ENCODE data around the gene SYDE2. TPM values are rescaled to one million over a fixed set of nuclear protein-coding genes. Genes with fewer than 3 reads are reported as not detected.

SYDE2 gene
- total RNA-seq, 6 donors from 2014 or later = 14.3 to 38.5 (median 23.2) TPM

- 57 to 71% methylated on average over 5 of the region's 5 CpGs for WGBS, 2 donors
- no peak for ATAC-seq (ENCODE audit: low FRiP score in 2 of 2)
Observed at GRCh38 chr1:85223334-85223733, 22.5 kb upstream of the SYDE2 start.

GRCh38 chr1:85220756-85221201 is 20.0 kb upstream of the SYDE2 start:
- Histone ChIP-seq H3K27me3 (no peaks in the 10 kb centered on the region), H3K9me3 (no peaks in the 10 kb centered on the region), H3K4me1 (peaks cover 14 to 21% (median 18%) of the 10 kb centered on the region in 4 donors), H3K27ac (no peak overlapping the region), H3K36me3 (no peaks in the 10 kb centered on the region), H3K4me3 (no peak overlapping the region)
- DNase-seq (no peak), ATAC-seq (ENCODE audit: low FRiP score in 2 of 2) (no peak)
- no peak for TF ChIP-seq POLR2AphosphoS5 (IDR thresholded peaks at IDR 0.05)
- no peak for TF ChIP-seq EP300 (IDR thresholded peaks at IDR 0.05)
- TF ChIP-seq POLR2A (IDR thresholded peaks at IDR 0.05) = no peak
- TF ChIP-seq CTCF (IDR thresholded peaks at IDR 0.05) = no peak
- 31 to 37% methylated on average over 7 of the region's 7 CpGs for WGBS, 2 donors

More at GRCh38 chr1:85223334-85223733, 22.5 kb upstream of the SYDE2 start:
- Histone ChIP-seq H3K27me3 (no peaks in the 10 kb centered on the region), H3K9me3 (no peaks in the 10 kb centered on the region), H3K36me3 (no peaks in the 10 kb centered on the region), H3K4me3 (no peak overlapping the region), H3K4me1 (peaks cover 16 to 23% (median 19%) of the 10 kb centered on the region in 4 donors), H3K27ac (no peak overlapping the region)
- TF ChIP-seq POLR2AphosphoS5 (IDR thresholded peaks at IDR 0.05) (no peak), EP300 (IDR thresholded peaks at IDR 0.05) (no peak), POLR2A (IDR thresholded peaks at IDR 0.05) (no peak), CTCF (IDR thresholded peaks at IDR 0.05) (no peak)
- DNase-seq = no peak

GRCh38 chr1:85219853-85220610 is 19.2 kb upstream of the SYDE2 start:
- no peak for TF ChIP-seq POLR2A (IDR thresholded peaks at IDR 0.05)
- TF ChIP-seq CTCF (IDR thresholded peaks at IDR 0.05) = no peak
- TF ChIP-seq POLR2AphosphoS5 (IDR thresholded peaks at IDR 0.05) = no peak
- no peak for TF ChIP-seq EP300 (IDR thresholded peaks at IDR 0.05)
- ATAC-seq (ENCODE audit: low FRiP score in 2 of 2) = no peak
- whole genome bisulfite sequencing, 2 donors = 83 to 95% methylated on average over 2 of the region's 2 CpGs
- DNase-seq = no peak
- Histone ChIP-seq H3K27me3 (no peaks in the 10 kb centered on the region), H3K27ac (no peak overlapping the region), H3K36me3 (no peaks in the 10 kb centered on the region), H3K4me1 (peaks cover 6 to 14% (median 10%) of the 10 kb centered on the region in 4 donors), H3K9me3 (no peaks in the 10 kb centered on the region), H3K4me3 (no peak overlapping the region)

DNA sequence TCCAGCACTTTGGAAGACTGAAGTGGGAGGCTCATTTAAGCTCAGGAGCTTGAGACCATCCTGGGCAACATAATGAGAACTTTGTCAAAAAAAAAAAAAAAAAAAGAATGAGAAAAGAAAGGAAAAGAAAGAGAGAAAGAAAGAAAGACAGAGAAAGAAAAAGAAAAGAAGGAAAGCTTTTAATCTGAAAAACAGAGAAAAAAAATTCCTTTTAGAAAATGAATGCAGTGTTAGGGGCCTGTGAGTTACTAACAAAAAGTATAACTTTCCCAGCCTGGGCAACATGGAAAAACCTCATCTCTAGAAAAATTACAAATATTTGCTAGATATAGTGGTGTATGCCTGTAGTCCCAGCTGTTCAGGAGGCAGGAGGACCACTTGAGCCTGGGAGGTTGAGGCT is 15.9 kb upstream of the SYDE2 start:
- H3K4me1 ChIP-seq = peaks cover 0 to 5% (median 1%) of the 10 kb centered on the region in 4 donors
- no peaks in the 10 kb centered on the region for H3K27me3 ChIP-seq
- H3K4me3 ChIP-seq = no peak overlapping the region
- H3K27ac ChIP-seq = no peak overlapping the region
- H3K9me3 ChIP-seq = no peaks in the 10 kb centered on the region
- ATAC-seq (ENCODE audit: low FRiP score in 2 of 2) (no peak), DNase-seq (no peak)
- H3K36me3 ChIP-seq = no peaks in the 10 kb centered on the region
- TF ChIP-seq EP300 (IDR thresholded peaks at IDR 0.05) = no peak
- no peak for TF ChIP-seq POLR2A (IDR thresholded peaks at IDR 0.05)
- no peak for TF ChIP-seq POLR2AphosphoS5 (IDR thresholded peaks at IDR 0.05)
- TF ChIP-seq CTCF (IDR thresholded peaks at IDR 0.05) = no peak

DNA sequence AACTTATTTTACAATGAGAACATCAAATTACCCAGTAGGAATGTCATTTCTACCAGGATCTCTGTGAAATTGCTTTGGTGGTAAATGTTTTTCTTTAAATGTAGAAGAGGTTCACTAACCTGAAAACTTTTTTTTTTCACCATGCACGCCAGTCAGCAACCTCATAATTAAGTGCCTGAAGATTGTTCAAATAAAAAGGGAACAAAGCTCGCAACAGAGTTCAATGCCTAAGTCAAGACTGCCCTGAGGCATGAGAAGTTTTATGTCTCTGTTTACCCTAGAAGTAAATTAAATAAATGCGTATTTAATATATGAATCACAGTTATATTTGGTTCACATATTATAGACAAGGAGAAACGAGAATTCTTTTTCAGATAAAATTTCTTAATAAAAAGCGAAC is 13.8 kb upstream of the SYDE2 start:
- Histone ChIP-seq H3K27me3 (no peaks in the 10 kb centered on the region), H3K27ac (no peak overlapping the region), H3K4me3 (no peak overlapping the region), H3K9me3 (no peaks in the 10 kb centered on the region), H3K36me3 (no peaks in the 10 kb centered on the region), H3K4me1 (no peaks in the 10 kb centered on the region)
- DNase-seq (no peak), ATAC-seq (ENCODE audit: low FRiP score in 2 of 2) (no peak)
- no peak for TF ChIP-seq CTCF (IDR thresholded peaks at IDR 0.05)
- no peak for TF ChIP-seq EP300 (IDR thresholded peaks at IDR 0.05)
- TF ChIP-seq POLR2AphosphoS5 (IDR thresholded peaks at IDR 0.05) = no peak
- no peak for TF ChIP-seq POLR2A (IDR thresholded peaks at IDR 0.05)
- 74 to 77% methylated on average over 5 of the region's 5 CpGs for WGBS, 2 donors

All from upper lobe of left lung (tissue), 6 donors.